ENCODE data around the gene RHNO1. TPM values are rescaled to one million over a fixed set of nuclear protein-coding genes. Genes with fewer than 3 reads are reported as not detected.
A peak's percentile ranks its signal among the peaks of the same experiment; 100 is the strongest.

RHNO1 gene
- total RNA-seq, 2 donors from 2014 or later: 26.5 to 29.1 TPM

DNA sequence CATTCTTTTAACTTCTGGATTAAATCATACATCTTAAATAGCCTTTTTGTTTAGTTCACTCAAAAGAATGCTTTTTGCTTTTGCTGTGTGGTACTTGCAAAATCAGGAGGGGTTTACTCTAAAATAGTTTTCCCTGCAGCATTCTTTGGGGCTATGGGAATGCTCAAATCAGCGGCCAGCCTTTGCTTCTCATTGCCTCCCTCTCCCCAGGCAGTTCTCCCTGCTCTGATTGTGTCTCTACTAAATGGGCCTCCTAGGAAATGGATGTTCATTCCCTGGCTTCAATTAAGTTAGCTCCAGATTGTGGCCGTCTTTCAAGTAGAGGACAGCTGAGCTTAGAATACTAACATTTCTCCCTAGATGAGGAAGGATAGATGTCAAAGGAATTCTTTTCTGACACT, 18.0 kb downstream of the RHNO1 start:
- Histone ChIP-seq H3K4me1 (replicated peaks) (no peaks in the 10 kb centered on the region), H3K36me3 (no peaks in the 10 kb centered on the region), H3K9me3 (no peaks in the 10 kb centered on the region), H3K27me3 (replicated peaks; ENCODE audit: insufficient read depth) (no peaks in the 10 kb centered on the region), H3K4me3 (no peak overlapping the region), H3K27ac (no peak overlapping the region)
- 43% methylated on average over 2 of the region's 2 CpGs for WGBS
- intact Hi-C loops (cut with DNase I): no loop called here
- TF ChIP-seq POLR2A (IDR thresholded peaks at IDR 0.05) (no peak), POLR2AphosphoS5 (IDR thresholded peaks at IDR 0.05) (no peak)
- TF ChIP-seq, protein P1, sequence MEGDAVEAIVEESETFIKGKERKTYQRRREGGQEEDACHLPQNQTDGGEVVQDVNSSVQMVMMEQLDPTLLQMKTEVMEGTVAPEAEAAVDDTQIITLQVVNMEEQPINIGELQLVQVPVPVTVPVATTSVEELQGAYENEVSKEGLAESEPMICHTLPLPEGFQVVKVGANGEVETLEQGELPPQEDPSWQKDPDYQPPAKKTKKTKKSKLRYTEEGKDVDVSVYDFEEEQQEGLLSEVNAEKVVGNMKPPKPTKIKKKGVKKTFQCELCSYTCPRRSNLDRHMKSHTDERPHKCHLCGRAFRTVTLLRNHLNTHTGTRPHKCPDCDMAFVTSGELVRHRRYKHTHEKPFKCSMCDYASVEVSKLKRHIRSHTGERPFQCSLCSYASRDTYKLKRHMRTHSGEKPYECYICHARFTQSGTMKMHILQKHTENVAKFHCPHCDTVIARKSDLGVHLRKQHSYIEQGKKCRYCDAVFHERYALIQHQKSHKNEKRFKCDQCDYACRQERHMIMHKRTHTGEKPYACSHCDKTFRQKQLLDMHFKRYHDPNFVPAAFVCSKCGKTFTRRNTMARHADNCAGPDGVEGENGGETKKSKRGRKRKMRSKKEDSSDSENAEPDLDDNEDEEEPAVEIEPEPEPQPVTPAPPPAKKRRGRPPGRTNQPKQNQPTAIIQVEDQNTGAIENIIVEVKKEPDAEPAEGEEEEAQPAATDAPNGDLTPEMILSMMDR (IDR thresholded peaks at IDR 0.05): no peak
- DNase-seq (ENCODE audit: low spot score): no peak

DNA sequence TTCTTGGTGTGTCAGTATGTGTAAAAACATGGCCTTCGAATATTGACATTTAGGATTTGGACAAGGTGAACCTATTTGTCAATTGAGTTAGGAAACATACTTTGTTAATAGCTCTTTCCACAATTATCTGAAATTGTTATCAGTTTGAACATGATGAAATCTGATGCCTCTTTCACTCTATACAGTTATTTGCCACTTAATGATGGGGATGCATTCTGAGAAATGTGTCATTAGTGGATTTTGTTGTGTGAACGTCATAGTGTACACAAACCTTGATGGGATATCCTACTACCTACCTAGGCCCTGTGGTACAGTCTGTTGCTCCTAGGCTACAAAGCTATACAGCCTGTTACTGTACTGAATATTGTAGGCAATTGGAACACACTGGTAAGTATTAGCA, 18.5 kb downstream of the RHNO1 start:
- no peak overlapping the region for H3K4me3 ChIP-seq
- no peaks in the 10 kb centered on the region for H3K27me3 ChIP-seq (replicated peaks; ENCODE audit: insufficient read depth)
- intact Hi-C loops (cut with DNase I): no loop called here
- TF ChIP-seq, protein P1 (IDR thresholded peaks at IDR 0.05): no peak
- TF ChIP-seq POLR2AphosphoS5 (IDR thresholded peaks at IDR 0.05) (no peak), POLR2A (IDR thresholded peaks at IDR 0.05) (no peak)
- no peaks in the 10 kb centered on the region for H3K4me1 ChIP-seq (replicated peaks)
- no peak overlapping the region for H3K27ac ChIP-seq
- no peak for DNase-seq (ENCODE audit: low spot score)
- H3K9me3 ChIP-seq: no peaks in the 10 kb centered on the region
- 72% methylated on average over 2 of the region's 2 CpGs for WGBS
- no peaks in the 10 kb centered on the region for H3K36me3 ChIP-seq

DNA sequence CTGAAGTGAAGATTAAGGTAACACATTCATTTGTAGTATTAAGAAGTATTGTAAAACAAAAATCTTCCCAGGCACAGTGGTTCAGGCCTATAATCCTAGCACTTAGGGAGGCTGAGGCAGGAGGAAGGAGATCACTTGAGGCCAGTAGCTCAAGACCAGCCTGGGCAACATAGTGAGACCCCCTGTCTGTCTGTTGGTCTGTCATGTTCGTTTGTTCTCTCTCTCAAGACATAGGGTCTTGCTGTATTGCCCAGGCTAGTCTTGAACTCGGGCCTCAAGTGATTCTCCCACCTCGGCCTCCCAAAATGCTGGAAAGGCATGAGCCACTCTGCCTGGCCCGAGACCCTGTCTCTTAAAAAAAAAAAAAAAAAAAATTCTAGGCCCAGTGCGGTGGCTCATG, 20.4 kb downstream of the RHNO1 start:
- 94% methylated on average over 5 of the region's 5 CpGs for WGBS
- Histone ChIP-seq H3K27ac (no peak overlapping the region), H3K27me3 (replicated peaks; ENCODE audit: insufficient read depth) (no peaks in the 10 kb centered on the region), H3K4me3 (no peak overlapping the region), H3K9me3 (no peaks in the 10 kb centered on the region), H3K36me3 (no peaks in the 10 kb centered on the region), H3K4me1 (replicated peaks) (no peaks in the 10 kb centered on the region)
- DNase-seq (ENCODE audit: low spot score): no peak
- intact Hi-C loops (cut with DNase I): no loop called here
- TF ChIP-seq POLR2AphosphoS5 (IDR thresholded peaks at IDR 0.05): no peak
- TF ChIP-seq, protein P1 (IDR thresholded peaks at IDR 0.05): no peak
- TF ChIP-seq POLR2A (IDR thresholded peaks at IDR 0.05): no peak

DNA sequence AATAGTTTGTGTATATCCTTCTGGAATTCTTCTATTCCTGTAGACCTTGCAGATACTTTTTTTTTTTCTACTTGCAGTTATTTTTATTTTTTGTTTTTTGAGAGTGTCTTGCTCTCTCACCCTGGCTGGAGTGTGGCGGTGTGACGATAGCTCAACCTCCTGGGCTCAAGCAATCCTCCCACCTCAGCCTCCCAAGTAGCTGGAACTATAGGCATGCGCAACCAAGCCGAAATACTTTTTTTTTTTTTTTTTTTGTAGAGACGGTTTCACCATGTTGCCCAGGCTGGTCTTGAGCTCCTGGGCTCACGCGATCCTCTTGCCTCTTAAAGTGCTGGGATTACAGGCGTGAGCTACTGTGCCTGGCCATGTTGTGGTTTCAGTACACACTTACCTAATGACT, 23.6 kb downstream of the RHNO1 start:
- Histone ChIP-seq H3K36me3 (no peaks in the 10 kb centered on the region), H3K27me3 (replicated peaks; ENCODE audit: insufficient read depth) (no peaks in the 10 kb centered on the region), H3K27ac (no peak overlapping the region), H3K4me1 (replicated peaks) (no peaks in the 10 kb centered on the region), H3K9me3 (no peaks in the 10 kb centered on the region), H3K4me3 (no peak overlapping the region)
- TF ChIP-seq POLR2AphosphoS5 (IDR thresholded peaks at IDR 0.05) (no peak), POLR2A (IDR thresholded peaks at IDR 0.05) (no peak)
- TF ChIP-seq, protein P1 (IDR thresholded peaks at IDR 0.05): no peak
- intact Hi-C loops (cut with DNase I): no loop called here
- WGBS: 94% methylated on average over 8 of the region's 8 CpGs
- no peak for DNase-seq (ENCODE audit: low spot score)

DNA sequence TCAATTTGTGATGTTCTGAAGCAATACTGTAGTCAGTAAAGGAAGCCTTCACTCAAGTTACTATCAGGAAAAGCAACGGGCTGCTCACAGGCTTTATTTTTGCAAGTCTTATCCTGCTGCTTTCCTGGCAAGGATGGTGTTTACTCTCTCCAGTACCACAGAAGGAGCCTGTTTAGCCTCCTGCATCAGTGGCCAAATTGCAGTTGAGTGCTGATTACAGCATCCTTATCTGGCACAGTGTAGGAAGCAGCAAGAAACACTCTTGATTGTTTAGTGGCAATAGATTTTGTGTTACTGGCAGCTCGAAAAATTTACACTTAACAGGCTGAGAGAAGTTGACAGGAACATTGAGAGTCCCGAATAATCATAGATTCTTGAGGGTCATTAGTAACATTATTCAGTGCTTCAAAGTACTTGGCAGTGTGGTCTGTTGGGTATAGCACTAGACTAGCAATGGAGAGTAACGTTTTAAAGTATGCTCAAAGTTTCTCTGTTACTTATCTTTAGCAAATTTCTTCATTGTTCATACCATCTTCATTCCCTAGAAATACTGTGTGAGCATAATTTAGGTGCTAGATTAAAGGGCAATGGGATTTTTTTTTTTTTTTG, 25.4 kb downstream of the RHNO1 start:
- Histone ChIP-seq H3K4me3 (no peak overlapping the region), H3K27me3 (replicated peaks; ENCODE audit: insufficient read depth) (no peaks in the 10 kb centered on the region), H3K9me3 (no peaks in the 10 kb centered on the region), H3K36me3 (no peaks in the 10 kb centered on the region), H3K4me1 (replicated peaks) (no peaks in the 10 kb centered on the region), H3K27ac (no peak overlapping the region)
- TF ChIP-seq, protein P1 (IDR thresholded peaks at IDR 0.05): no peak
- TF ChIP-seq POLR2AphosphoS5 (IDR thresholded peaks at IDR 0.05) (peak; percentile 61), POLR2A (IDR thresholded peaks at IDR 0.05) (no peak)
- intact Hi-C loops (cut with DNase I): no loop called here
- peak; percentile 40 for DNase-seq (ENCODE audit: low spot score)
- 12% methylated on average over 4 of the region's 4 CpGs for WGBS

Measured in prostate gland (tissue), 2 donors.